MM.1S (cell line): Measurements from ENCODE around the gene MAGI3.

Experiments
- DNase-seq: peaks from one replicate; pipeline ENCODE4 v3.0.0-alpha.2; 2015
- H2AFZ ChIP-seq: fragments of 300-600 bp; sonication (generic); 2 replicates; pipeline ENCODE4 v1.6.0; 2016; ENCODE audit warnings: antibody characterized with exemption, low read length
- H3F3A ChIP-seq: fragments of 300-600 bp; sonication (generic); 2 replicates; pipeline ENCODE4 v1.6.1; 2016; ENCODE audit warnings: mild to moderate bottlenecking, antibody characterized with exemption, low read length, moderate library complexity, mixed read lengths; ENCODE audit not compliant: insufficient read depth
- H3K27ac ChIP-seq: fragments of 300-600 bp; sonication (generic); 2 replicates; pipeline ENCODE4 v1.5.1; 2016; ENCODE audit warnings: mild to moderate bottlenecking, low read length
- H3K27me3 ChIP-seq: fragments of 300-600 bp; sonication (generic); replicated peaks from 2 replicates; pipeline ENCODE4 v1.6.0; 2016; ENCODE audit warnings: low read length; ENCODE audit not compliant: insufficient read depth
- H3K36me3 ChIP-seq: fragments of 300-600 bp; sonication (generic); replicated peaks from 2 replicates; pipeline ENCODE4 v1.6.1; 2016; ENCODE audit warnings: mild to moderate bottlenecking, low read length, mixed read lengths; ENCODE audit not compliant: insufficient read depth
- H3K4me1 ChIP-seq: fragments of 300-600 bp; sonication (generic); 2 replicates; pipeline ENCODE4 v1.6.1; 2016; ENCODE audit warnings: low read length, mixed read lengths
- H3K4me2 ChIP-seq: fragments of 300-600 bp; sonication (generic); 2 replicates; pipeline ENCODE4 v1.6.0; 2016; ENCODE audit warnings: low read depth, low read length
- H3K4me3 ChIP-seq: fragments of 300-600 bp; sonication (generic); 2 replicates; pipeline ENCODE4 v1.5.1; 2016; ENCODE audit warnings: low read length, mixed read lengths
- H3K79me2 ChIP-seq: fragments of 300-600 bp; sonication (generic); 2 replicates; pipeline ENCODE4 v1.6.1; 2016; ENCODE audit warnings: mixed run types, low read length, mixed read lengths
- H3K9ac ChIP-seq: fragments of 300-600 bp; sonication (generic); 2 replicates; pipeline ENCODE4 v1.6.1; 2016; ENCODE audit warnings: low read length, mixed read lengths
- H3K9me2 ChIP-seq: fragments of 300-600 bp; sonication (generic); replicated peaks from 2 replicates; pipeline ENCODE4 v1.6.1; 2016; ENCODE audit warnings: mild to moderate bottlenecking, low read length, mixed read lengths; ENCODE audit not compliant: insufficient read depth
- H3K9me3 ChIP-seq: fragments of 300-600 bp; sonication (generic); replicated peaks from 2 replicates; pipeline ENCODE4 v1.6.1; 2016; ENCODE audit warnings: mild to moderate bottlenecking, low read length, mixed read lengths; ENCODE audit not compliant: insufficient read depth
- H4K20me1 ChIP-seq: fragments of 300-600 bp; sonication (generic); 2 replicates; pipeline ENCODE4 v1.6.1; 2016; ENCODE audit warnings: mild to moderate bottlenecking, low read length, moderate library complexity, mixed read lengths; ENCODE audit not compliant: insufficient read depth
- CTCF ChIP-seq: fragments of 300-600 bp; sonication (generic); IDR thresholded peaks from 2 replicates; pipeline ENCODE4 v1.5.1; 2016; ENCODE audit warnings: antibody characterized with exemption, low read length, mixed read lengths
- EZH2 ChIP-seq: fragments of 300-600 bp; sonication (generic); optimal IDR thresholded peaks from 2 replicates; pipeline ENCODE3; 2017; ENCODE audit warnings: low read depth, mild to moderate bottlenecking, antibody characterized with exemption, low read length, mixed read lengths
- EZH2phosphoT487 ChIP-seq: fragments of 300-600 bp; sonication (generic); IDR thresholded peaks from 2 replicates; pipeline ENCODE4 v1.6.1; 2018; ENCODE audit warnings: antibody characterized with exemption, low read length

The MAGI3 gene

DNA sequence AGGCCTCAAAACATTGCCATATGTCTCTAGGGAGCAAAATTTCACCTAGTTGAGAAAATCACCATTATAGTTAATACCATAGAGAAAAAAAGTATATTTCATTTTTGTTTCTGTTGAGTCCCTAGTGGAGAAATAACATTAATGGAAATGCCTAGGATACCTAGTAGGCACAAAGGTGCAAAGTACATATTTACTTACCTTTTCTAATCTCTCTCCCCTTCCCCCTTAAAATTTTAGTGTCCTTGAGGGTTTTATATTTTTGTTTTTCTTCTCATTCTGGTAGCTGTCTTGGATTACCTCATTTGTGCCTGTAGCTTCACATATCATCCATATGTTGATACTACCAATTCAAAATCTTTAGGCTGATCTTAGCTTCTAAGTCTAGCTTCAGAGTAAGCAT lies 127.0 kb downstream of the MAGI3 start:
- H3K4me2 ChIP-seq, result no peak overlapping the region
- H3K4me1 ChIP-seq, result no peaks in the 10 kb centered on the region
- no peaks in the 10 kb centered on the region for H3K27me3 ChIP-seq
- no peaks in the 10 kb centered on the region for H3K79me2 ChIP-seq
- no peak overlapping the region for H3K27ac ChIP-seq
- no peaks in the 10 kb centered on the region for H3K9me3 ChIP-seq
- no peaks in the 10 kb centered on the region for H3K36me3 ChIP-seq
- H4K20me1 ChIP-seq, result no peaks in the 10 kb centered on the region
- no peak for DNase-seq
- H3K9me2 ChIP-seq, result no peaks in the 10 kb centered on the region
- no peak overlapping the region for H3K4me3 ChIP-seq
- no peak for TF ChIP-seq EZH2phosphoT487
- no peak for TF ChIP-seq CTCF
- TF ChIP-seq EZH2, result no peak
- no peak overlapping the region for H2AFZ ChIP-seq
- no peaks in the 10 kb centered on the region for H3F3A ChIP-seq
- H3K9ac ChIP-seq, result no peak overlapping the region

DNA sequence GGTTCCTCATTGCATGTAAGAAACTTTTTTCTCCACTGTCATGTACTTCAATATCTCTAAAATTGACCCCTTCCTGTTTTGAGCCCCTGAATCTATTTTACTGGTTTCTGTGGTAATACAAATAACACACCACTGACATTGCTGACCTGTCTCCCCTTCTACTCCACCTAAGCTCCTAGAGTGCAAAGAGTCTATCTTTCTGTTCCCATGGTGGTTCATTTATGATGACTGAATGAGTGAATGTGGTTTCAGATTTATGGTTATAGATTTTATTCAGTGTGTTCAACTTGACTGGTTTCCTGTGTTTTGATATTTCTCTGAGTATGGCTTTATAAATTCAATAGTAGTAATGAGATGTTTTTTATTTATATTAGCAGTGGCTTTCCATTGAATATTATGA lies 127.7 kb downstream of the MAGI3 start:
- no peaks in the 10 kb centered on the region for H3K4me1 ChIP-seq
- H3K9me2 ChIP-seq, result no peaks in the 10 kb centered on the region
- no peak overlapping the region for H2AFZ ChIP-seq
- no peak overlapping the region for H3K4me3 ChIP-seq
- no peaks in the 10 kb centered on the region for H4K20me1 ChIP-seq
- H3K27me3 ChIP-seq, result no peaks in the 10 kb centered on the region
- H3K79me2 ChIP-seq, result no peaks in the 10 kb centered on the region
- no peaks in the 10 kb centered on the region for H3K9me3 ChIP-seq
- H3F3A ChIP-seq, result no peaks in the 10 kb centered on the region
- no peak for DNase-seq
- H3K9ac ChIP-seq, result no peak overlapping the region
- no peaks in the 10 kb centered on the region for H3K36me3 ChIP-seq
- no peak overlapping the region for H3K27ac ChIP-seq
- no peak overlapping the region for H3K4me2 ChIP-seq
- TF ChIP-seq CTCF (no peak), EZH2phosphoT487 (no peak), EZH2 (no peak)

GRCh38 chr1:113519556-113519955 lies 129.2 kb downstream of the MAGI3 start:
- no peak for TF ChIP-seq EZH2phosphoT487
- TF ChIP-seq EZH2, result no peak
- no peak for TF ChIP-seq CTCF
- Histone ChIP-seq H3K9me2 (no peaks in the 10 kb centered on the region), H3K9ac (no peak overlapping the region), H3K4me2 (no peak overlapping the region), H3K4me3 (no peak overlapping the region), H3K4me1 (no peaks in the 10 kb centered on the region), H3K27me3 (no peaks in the 10 kb centered on the region), H3K79me2 (no peaks in the 10 kb centered on the region), H3K27ac (no peak overlapping the region), H2AFZ (no peak overlapping the region), H4K20me1 (no peaks in the 10 kb centered on the region), H3K36me3 (no peaks in the 10 kb centered on the region), H3K9me3 (no peaks in the 10 kb centered on the region), H3F3A (no peaks in the 10 kb centered on the region)
- no peak for DNase-seq

DNA sequence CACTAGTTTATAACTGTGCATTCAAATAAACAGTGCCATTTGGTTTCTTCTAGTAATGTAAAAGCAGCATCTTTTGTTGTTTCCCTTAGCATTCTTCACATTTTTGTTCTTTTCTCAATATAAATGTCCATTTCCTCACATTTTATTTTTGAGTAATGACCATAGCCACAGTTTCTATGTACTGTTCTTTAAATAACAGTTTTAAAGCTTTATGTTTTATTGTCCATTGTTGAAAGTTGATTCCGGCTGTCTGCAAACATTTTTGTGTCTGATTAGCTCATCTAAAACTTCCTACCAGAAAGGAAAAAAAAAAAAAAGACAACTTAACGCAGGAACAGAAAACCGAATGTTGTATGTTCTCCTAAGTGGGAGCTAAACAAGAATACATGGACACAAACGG lies 139.7 kb downstream of the MAGI3 start:
- H3K4me1 ChIP-seq, result no peaks in the 10 kb centered on the region
- DNase-seq, result no peak
- no peak overlapping the region for H3K4me3 ChIP-seq
- H3K79me2 ChIP-seq, result no peaks in the 10 kb centered on the region
- H3K9me3 ChIP-seq, result no peaks in the 10 kb centered on the region
- no peak overlapping the region for H2AFZ ChIP-seq
- no peaks in the 10 kb centered on the region for H3F3A ChIP-seq
- H3K4me2 ChIP-seq, result no peak overlapping the region
- H3K36me3 ChIP-seq, result no peaks in the 10 kb centered on the region
- TF ChIP-seq CTCF (no peak), EZH2phosphoT487 (no peak), EZH2 (no peak)
- H3K27me3 ChIP-seq, result no peaks in the 10 kb centered on the region
- no peaks in the 10 kb centered on the region for H3K9me2 ChIP-seq
- no peak overlapping the region for H3K9ac ChIP-seq
- H3K27ac ChIP-seq, result no peak overlapping the region
- H4K20me1 ChIP-seq, result no peaks in the 10 kb centered on the region
